ENCODE measurements around the gene UMAD1.

The UMAD1 gene

GRCh38 chr7:7912937-7913336, 272.4 kb downstream of the UMAD1 start:
- TF ChIP-seq CTCF (IDR thresholded peaks at IDR 0.05; ENCODE audit: extremely low read depth, missing control alignments), result no peak
- no peak for DNase-seq (ENCODE audit: low spot score)

DNA sequence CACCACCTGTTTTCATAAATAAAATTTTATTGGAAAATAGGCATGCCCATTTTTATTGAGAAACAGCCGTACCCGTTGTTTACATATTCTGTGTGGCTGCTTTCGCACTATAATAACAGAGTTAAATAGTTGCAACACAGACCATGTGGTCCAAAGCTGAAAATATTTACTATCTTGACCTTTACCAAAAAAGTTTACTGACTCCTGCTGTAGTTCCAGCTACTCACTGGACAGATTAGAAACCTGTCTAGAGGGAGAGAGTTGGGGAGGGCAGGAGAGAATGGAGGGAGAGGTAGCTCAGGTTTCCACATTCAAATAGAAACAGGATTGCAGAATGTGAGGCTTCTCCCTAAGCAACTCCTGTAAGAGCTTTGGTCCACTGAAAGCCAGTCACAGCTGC, 273.0 kb downstream of the UMAD1 start:
- DNase-seq (ENCODE audit: low spot score), result no peak
- TF ChIP-seq CTCF (IDR thresholded peaks at IDR 0.05; ENCODE audit: extremely low read depth, missing control alignments), result no peak

DNA sequence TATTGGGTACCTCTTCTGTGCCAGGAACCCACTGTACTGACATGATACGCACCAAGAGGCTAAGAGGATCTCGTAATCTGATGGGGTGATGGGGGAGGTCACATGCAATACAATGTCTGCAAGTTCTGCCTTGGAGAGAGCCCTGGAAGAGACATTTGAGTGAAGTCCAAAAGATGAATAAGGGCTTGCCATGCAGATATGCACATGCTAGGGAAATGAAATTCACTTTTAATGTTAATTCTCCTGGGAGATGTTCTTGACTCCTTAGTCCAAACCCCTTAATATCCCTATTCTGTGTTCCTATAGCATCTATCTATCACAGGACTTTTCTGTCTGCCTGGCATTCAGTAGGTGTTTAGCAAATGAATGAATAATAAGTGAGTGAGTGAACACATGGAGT, 274.0 kb downstream of the UMAD1 start:
- TF ChIP-seq CTCF (IDR thresholded peaks at IDR 0.05; ENCODE audit: extremely low read depth, missing control alignments), result no peak
- DNase-seq (ENCODE audit: low spot score), result no peak

DNA sequence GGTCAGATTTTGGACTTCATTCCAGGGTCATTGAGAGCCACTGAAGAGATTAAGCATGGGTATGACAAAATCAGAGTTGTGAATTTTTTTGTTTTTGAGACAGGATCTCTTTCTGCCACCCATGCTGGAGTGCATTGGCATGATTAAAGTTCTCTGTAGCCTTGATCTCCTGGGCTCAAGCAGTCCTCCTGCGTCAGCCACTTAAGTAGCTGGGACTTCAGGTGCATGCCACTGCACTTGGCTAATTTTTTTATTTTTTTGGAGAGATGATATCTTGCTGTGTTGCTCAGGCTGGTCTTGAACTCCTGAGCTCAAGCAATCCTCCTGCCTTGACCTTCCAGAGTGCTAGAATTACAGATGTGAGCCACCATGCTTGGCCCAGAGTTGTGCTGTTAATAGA, 275.5 kb downstream of the UMAD1 start:
- TF ChIP-seq CTCF (IDR thresholded peaks at IDR 0.05; ENCODE audit: extremely low read depth, missing control alignments), result no peak
- no peak for DNase-seq (ENCODE audit: low spot score)

DNA sequence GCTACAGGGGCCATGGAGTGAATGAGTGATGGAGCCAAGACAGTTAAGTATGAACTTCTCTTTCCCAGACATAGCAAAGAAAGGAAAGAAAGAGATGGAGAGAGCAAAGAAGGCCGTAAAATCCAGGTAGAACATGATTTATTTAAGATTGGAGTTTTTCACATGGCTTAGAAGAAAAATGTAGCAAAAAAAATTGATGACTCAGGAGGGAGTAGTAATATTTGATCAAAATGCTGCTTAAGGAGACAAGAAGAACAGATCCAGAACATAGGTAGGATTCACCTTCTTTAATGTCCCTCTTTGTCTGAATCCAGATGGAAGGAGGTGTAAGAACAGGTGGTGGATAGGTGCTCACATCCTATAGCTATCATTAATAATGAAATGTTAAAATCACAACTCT, 277.0 kb downstream of the UMAD1 start:
- TF ChIP-seq CTCF (IDR thresholded peaks at IDR 0.05; ENCODE audit: extremely low read depth, missing control alignments), result no peak
- no peak for DNase-seq (ENCODE audit: low spot score)

DNA sequence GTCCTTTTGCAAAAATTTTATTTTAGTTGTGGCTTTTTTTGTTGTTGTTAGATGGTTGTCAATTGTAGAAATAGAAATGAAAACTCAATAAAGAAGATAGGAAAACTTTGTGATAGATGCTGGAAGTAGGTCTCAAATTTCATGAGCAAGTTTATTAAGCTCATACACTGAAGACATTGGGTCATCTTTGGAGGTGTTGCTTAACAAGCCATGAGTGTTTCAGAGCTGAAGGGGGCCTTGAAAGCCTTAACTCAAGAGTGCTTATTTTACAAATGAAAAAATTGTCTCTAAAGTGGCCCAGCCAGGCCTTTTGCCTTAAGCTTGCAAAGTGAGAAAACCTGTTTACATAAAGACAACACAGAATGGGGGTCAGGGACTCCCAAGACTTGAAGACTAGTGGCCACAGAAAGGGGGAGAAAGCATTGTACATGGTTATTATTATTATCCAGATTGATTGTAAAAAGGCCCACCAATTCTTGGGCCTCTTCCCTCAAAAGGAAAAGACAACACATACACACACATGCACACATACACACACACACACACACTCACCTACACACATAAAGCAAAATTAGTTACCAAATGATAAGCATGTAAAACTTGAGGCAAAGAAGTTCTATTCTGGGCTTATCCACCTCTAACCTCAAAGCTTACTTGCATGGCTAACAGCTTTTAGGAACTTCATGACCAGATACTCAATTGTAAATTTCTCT, 278.3 kb downstream of the UMAD1 start:
- no peak for TF ChIP-seq CTCF (IDR thresholded peaks at IDR 0.05; ENCODE audit: extremely low read depth, missing control alignments)
- DNase-seq (ENCODE audit: low spot score), result no peak

DNA sequence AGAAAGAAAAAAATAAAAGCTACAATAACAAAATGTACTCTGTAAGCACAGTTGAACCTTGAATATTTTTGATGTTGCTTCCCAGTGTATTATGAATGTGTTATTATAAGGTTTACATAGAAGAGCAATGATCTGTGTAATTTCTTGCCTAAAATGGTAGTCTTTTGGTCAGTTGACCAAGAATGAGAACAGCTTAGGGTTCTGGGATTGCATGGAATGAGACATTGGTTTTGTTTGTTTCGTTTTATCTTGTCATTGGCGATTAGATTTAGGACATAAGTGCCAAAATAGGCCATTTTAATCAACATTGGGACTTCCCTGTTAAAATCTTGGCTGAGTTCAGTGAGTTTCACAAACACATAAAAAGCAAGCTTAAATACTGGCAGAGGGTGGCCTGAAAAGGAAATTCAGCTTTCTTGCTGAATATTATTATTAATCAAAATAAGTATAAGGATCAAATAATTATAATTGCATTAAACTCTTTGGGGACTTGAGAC, 278.9 kb downstream of the UMAD1 start:
- DNase-seq (ENCODE audit: low spot score), result no peak
- no peak for TF ChIP-seq CTCF (IDR thresholded peaks at IDR 0.05; ENCODE audit: extremely low read depth, missing control alignments)
